GM23338 (cell line): ENCODE measurements around the gene LHB.
A peak's percentile ranks its signal among the peaks of the same experiment; 100 is the strongest.

Experiments used
- CREB1 ChIP-seq: fragments of 250-450 bp; sonication (Bioruptor Pico); IDR thresholded peaks from 2 replicates; pipeline ENCODE4 v1.5.0; 2020; ENCODE audit warnings: low read depth, mild to moderate bottlenecking, moderate library complexity
- CTCF ChIP-seq, 2 experiments: fragments of 200-600 bp in 1 of 2; sonication (generic) in 1 of 2; conservative IDR thresholded peaks; 2 replicates each; pipeline versions ENCODE4 v1.5.1 to v1.6.1; 2016 to 2017; ENCODE audit warnings: antibody characterized with exemption in 2 of 2, low read depth in 2 of 2, mild to moderate bottlenecking in 2 of 2, moderate library complexity in 1 of 2
- ETS1 ChIP-seq: IDR thresholded peaks from 2 replicates; pipeline ENCODE4 v1.6.1; 2016; ENCODE audit warnings: antibody characterized with exemption
- EZH2 ChIP-seq: fragments of 200-600 bp; sonication (generic); IDR thresholded peaks from one replicate; pipeline ENCODE4 v1.8.0; 2017; ENCODE audit warnings: antibody characterized with exemption, mild to moderate bottlenecking, low read depth; ENCODE audit not compliant: unreplicated experiment
- EZH2phosphoT487 ChIP-seq: fragments of 200-600 bp; sonication (generic); IDR thresholded peaks from one replicate; pipeline ENCODE4 v1.8.1; 2018; ENCODE audit warnings: antibody characterized with exemption; ENCODE audit not compliant: unreplicated experiment
- JUNB ChIP-seq: IDR thresholded peaks from one replicate; pipeline ENCODE4 v1.6.1; 2016; ENCODE audit warnings: antibody characterized with exemption; ENCODE audit not compliant: unreplicated experiment
- NANOG ChIP-seq: IDR thresholded peaks from 2 replicates; pipeline ENCODE4 v1.6.1; 2016; ENCODE audit warnings: antibody characterized with exemption, borderline replicate concordance
- POLR2AphosphoS5 ChIP-seq: IDR thresholded peaks from 2 replicates; pipeline ENCODE4 v1.6.1; 2016; ENCODE audit warnings: antibody characterized with exemption, low read depth
- STAT1 ChIP-seq: IDR thresholded peaks from one replicate; pipeline ENCODE4 v1.6.1; 2016; ENCODE audit warnings: antibody characterized with exemption; ENCODE audit not compliant: unreplicated experiment
- ZNF114 ChIP-seq: fragments of 250-450 bp; sonication (Bioruptor Pico); IDR thresholded peaks from 2 replicates; pipeline ENCODE4 v1.5.0; 2020; ENCODE audit warnings: mild to moderate bottlenecking, moderate library complexity
- ZNF331 ChIP-seq: fragments of 250-450 bp; sonication (Bioruptor Pico); IDR thresholded peaks from 2 replicates; pipeline ENCODE4 v1.5.0; 2020; ENCODE audit warnings: low read depth, mild to moderate bottlenecking, moderate library complexity
- ZNF462 ChIP-seq: fragments of 250-450 bp; sonication (Bioruptor Pico); IDR thresholded peaks from 2 replicates; pipeline ENCODE4 v1.5.0; 2020; ENCODE audit warnings: mild to moderate bottlenecking, moderate library complexity
- TF ChIP-seq, protein P1 (sequence below): IDR thresholded peaks from one replicate; pipeline ENCODE4 v1.6.1; 2018; ENCODE audit warnings: antibody characterized with exemption; ENCODE audit not compliant: unreplicated experiment

DNA sequence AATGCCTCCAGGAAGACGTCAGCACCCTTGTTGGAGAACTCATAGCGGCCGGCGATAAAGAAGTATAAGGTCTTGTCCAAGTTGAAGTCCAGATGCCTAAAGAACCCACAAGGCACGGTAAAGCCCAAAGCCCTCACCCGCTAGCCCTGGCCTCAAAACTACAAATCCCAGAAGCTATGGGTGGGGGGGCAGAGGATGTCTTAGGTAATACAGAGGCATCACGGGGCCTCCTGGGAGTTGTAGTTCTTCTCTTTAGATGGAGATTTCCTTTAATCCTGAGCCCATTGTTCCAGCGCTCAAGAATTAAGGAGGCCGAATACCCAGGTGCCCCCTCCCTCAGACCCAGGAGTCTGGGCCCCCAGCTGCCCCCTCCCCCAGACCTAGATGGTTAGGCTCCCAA, 34.6 kb downstream of the LHB start:
- no peak for TF ChIP-seq CTCF (conservative IDR thresholded peaks at IDR 0.05; ENCODE audit: low read depth in 2 of 2)
- TF ChIP-seq POLR2AphosphoS5, result no peak
- TF ChIP-seq, protein P1, sequence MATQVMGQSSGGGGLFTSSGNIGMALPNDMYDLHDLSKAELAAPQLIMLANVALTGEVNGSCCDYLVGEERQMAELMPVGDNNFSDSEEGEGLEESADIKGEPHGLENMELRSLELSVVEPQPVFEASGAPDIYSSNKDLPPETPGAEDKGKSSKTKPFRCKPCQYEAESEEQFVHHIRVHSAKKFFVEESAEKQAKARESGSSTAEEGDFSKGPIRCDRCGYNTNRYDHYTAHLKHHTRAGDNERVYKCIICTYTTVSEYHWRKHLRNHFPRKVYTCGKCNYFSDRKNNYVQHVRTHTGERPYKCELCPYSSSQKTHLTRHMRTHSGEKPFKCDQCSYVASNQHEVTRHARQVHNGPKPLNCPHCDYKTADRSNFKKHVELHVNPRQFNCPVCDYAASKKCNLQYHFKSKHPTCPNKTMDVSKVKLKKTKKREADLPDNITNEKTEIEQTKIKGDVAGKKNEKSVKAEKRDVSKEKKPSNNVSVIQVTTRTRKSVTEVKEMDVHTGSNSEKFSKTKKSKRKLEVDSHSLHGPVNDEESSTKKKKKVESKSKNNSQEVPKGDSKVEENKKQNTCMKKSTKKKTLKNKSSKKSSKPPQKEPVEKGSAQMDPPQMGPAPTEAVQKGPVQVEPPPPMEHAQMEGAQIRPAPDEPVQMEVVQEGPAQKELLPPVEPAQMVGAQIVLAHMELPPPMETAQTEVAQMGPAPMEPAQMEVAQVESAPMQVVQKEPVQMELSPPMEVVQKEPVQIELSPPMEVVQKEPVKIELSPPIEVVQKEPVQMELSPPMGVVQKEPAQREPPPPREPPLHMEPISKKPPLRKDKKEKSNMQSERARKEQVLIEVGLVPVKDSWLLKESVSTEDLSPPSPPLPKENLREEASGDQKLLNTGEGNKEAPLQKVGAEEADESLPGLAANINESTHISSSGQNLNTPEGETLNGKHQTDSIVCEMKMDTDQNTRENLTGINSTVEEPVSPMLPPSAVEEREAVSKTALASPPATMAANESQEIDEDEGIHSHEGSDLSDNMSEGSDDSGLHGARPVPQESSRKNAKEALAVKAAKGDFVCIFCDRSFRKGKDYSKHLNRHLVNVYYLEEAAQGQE, result no peak
- TF ChIP-seq EZH2phosphoT487, result no peak
- TF ChIP-seq CREB1 (CRISPR knock-in tag), result peak; percentile 70; the same call in 1 of the 2 replicates
- no peak for TF ChIP-seq EZH2
- no peak for TF ChIP-seq ZNF114 (CRISPR knock-in tag)
- peak; percentile 96 for TF ChIP-seq ETS1
- no peak for TF ChIP-seq NANOG
- no peak for TF ChIP-seq STAT1
- TF ChIP-seq ZNF331 (CRISPR knock-in tag), result no peak
- no peak for TF ChIP-seq JUNB
- no peak for TF ChIP-seq ZNF462 (CRISPR knock-in tag)
